Cerebellar cortex (tissue), 1 donor: ENCODE data around the gene PLA2R1.
"Not testable (repeated sequence)": the region's sequence is repeated elsewhere in the genome, so short reads cannot be mapped to it uniquely, and the experiment has no call there.

ENCODE experiments used
- DNase-seq: peaks from one replicate; pipeline ENCODE4 v3.0.0-alpha.2; 2015; ENCODE audit warnings: low spot score

The PLA2R1 gene

GRCh38 chr2:159982842-159983785 lies 79.3 kb downstream of the PLA2R1 start:
- DNase-seq = peak; percentile 27

GRCh38 chr2:159982270-159982669 lies 80.1 kb downstream of the PLA2R1 start:
- no peak for DNase-seq

- DNase-seq = no peak
These were observed 85.8 kb downstream of the PLA2R1 start for GRCh38 chr2:159976527-159977160.

GRCh38 chr2:159973325-159973724 lies 89.1 kb downstream of the PLA2R1 start:
- DNase-seq = no peak

- peak; percentile 18 for DNase-seq
These were observed 90.9 kb downstream of the PLA2R1 start for GRCh38 chr2:159971365-159972152.

GRCh38 chr2:159970548-159970947 lies 91.9 kb downstream of the PLA2R1 start:
- DNase-seq = not testable (repeated sequence)

- DNase-seq = peak; percentile 74
These were observed 94.0 kb downstream of the PLA2R1 start for GRCh38 chr2:159968279-159968900.

GRCh38 chr2:159963700-159964099 lies 98.7 kb downstream of the PLA2R1 start:
- DNase-seq = no peak

GRCh38 chr2:159962513-159962912 lies 99.9 kb downstream of the PLA2R1 start:
- DNase-seq = not testable (repeated sequence)

- no peak for DNase-seq
These were observed 101.0 kb downstream of the PLA2R1 start for GRCh38 chr2:159961451-159961850.

- DNase-seq = no peak
These were observed 101.4 kb downstream of the PLA2R1 start for GRCh38 chr2:159961037-159961436.

GRCh38 chr2:159960414-159960813 lies 102.0 kb downstream of the PLA2R1 start:
- DNase-seq = no peak

- no peak for DNase-seq
These were observed 103.3 kb downstream of the PLA2R1 start for GRCh38 chr2:159959136-159959535.

GRCh38 chr2:159953136-159953823 lies 109.1 kb downstream of the PLA2R1 start:
- no peak for DNase-seq

GRCh38 chr2:159946326-159946999 lies 116.0 kb downstream of the PLA2R1 start:
- peak; percentile 81 for DNase-seq

GRCh38 chr2:159944874-159945273 lies 117.5 kb downstream of the PLA2R1 start:
- DNase-seq = no peak

GRCh38 chr2:159942146-159942545 lies 120.3 kb downstream of the PLA2R1 start:
- DNase-seq = no peak

GRCh38 chr2:159941729-159942128 lies 120.7 kb downstream of the PLA2R1 start:
- no peak for DNase-seq

GRCh38 chr2:159939946-159940345 lies 122.5 kb downstream of the PLA2R1 start:
- peak; percentile 13 for DNase-seq

GRCh38 chr2:159938395-159938794 lies 124.0 kb downstream of the PLA2R1 start:
- DNase-seq = no peak

GRCh38 chr2:159936471-159936870 lies 125.9 kb downstream of the PLA2R1 start:
- no peak for DNase-seq
